Hematopoietic multipotent progenitor cell (in vitro differentiated cells): ENCODE data around the gene U2AF1. TPM values are rescaled to one million over a fixed set of nuclear protein-coding genes. Genes with fewer than 3 reads are reported as not detected.
"Not testable (repeated sequence)": the region's sequence is repeated elsewhere in the genome, so short reads cannot be mapped to it uniquely, and the experiment has no call there.

Experiments
- DNase-seq, 3 donors: peaks; one replicate each; pipeline ENCODE4 v3.0.0-alpha.2; 2011 to 2015; ENCODE audit warnings: low read depth in 2 of 3, low spot score in 2 of 3
- total RNA-seq: library from RNA; depleted of rRNA; stranded (reverse); fragments of >200 nt; gene quantifications from one replicate; pipeline ENCODE4 v1.2.3, GENCODE V29; 2012

U2AF1 gene
- total RNA-seq: 23.7 TPM

DNA sequence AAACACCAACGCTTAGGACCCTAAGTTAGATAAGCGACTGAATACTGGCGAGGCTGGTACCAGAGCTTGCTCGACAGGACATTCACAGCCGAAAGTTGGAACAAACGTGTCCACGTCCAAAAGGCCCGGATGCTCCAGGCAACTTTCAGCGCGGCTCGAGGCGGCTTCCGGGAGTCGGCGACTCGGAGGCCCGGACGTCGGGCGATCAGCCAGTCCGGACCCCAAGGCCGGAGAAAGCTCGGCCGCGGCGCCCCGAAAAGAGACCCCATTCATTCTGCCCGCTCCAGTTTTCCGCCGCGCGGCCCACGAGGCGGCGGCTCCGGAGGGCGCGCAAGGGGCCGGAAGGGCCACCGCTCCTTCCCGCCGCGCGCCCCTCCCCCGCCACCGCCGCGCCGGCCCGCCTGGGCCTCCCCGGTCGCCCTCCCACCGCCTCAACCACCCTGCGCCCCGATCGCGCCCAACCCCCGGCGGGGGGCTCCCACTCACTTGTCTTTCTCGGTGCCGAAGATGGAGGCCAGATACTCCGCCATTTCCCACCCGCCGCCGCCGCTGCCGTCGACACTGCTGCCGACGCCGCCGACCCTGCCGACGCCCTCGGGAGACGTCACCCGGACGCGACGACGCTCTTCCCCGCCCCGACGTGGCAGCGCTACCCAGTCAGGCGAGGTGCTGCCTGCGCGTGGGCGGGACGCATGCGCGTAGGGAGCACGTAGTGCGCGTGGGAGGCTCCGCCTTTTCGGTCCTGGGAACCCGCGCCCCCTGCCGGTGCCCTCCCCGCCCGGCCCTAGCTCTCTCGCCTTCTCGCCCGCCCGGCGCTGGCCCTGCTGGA lies at the start of gene U2AF1:
U2AF1 (minus strand) TSS at position 606 of the 829 bp plus-strand sequence; CDS start at position 530, 76 bp downstream.
- DNase-seq: peak in 1 of 3 donors; percentile 0

DNA sequence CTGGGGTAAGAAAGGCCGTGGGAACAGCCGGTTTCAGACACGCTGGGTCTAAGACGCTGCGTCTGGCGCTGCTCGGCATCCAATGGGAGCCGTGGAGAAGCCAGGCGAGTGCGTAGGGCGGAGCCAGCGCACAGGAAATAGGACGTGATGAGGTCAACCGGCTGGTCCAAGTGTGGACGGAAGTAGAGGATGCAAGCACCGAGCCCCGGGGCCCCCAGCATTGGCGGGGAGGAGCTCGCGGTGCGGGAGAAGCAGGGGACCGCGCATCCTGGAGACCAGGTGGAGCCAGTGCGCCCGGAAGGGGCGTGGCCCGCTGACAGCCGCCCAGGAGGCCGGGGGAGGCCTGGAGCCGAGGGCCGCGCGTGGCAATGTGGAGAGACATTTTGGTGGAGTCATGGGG lies 46.2 kb upstream of the U2AF1 start:
- DNase-seq: not testable (repeated sequence)

- not testable (repeated sequence) for DNase-seq
These were observed 42.0 kb upstream of the U2AF1 start for GRCh38 chr21:43149344-43149743.

DNA sequence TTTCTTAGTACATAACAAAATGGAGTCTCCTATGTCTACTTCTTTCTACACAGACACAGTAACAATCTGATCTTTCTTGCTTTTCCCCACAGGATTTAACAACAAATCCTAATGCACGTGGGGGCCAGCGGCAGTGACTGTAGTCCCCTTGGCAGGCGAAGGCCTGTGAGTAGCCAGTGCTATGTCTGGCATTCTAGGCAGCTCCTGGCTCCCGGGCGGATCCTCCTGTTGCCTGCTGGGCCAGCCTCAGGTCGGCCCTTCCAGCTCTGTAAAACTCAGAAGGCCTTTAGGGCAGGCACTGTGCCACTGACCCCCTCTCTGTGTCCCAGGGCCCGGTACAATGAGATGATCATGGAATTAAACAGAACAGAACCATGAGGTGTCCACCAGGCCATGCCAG lies 40.6 kb upstream of the U2AF1 start:
- not testable (repeated sequence) for DNase-seq

DNA sequence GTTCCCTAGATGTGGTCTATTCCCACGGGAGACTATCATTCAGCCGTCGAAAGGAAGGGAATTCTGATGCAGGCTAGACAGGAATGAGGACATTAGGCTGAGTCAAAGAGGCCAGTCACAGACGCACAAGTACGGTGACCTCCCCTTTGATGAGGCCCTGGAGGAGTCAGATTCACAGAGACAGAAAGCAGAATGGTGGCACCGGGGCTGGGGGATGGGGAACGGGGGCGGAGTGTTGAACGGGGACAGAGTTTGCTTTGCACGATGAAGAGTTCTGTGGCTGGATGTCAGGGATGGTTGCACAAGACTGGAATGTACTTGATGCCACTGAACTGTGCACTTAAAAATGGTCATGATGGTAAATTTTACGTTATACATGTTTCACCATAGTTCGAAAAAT lies 39.3 kb upstream of the U2AF1 start:
- DNase-seq: not testable (repeated sequence)

DNA sequence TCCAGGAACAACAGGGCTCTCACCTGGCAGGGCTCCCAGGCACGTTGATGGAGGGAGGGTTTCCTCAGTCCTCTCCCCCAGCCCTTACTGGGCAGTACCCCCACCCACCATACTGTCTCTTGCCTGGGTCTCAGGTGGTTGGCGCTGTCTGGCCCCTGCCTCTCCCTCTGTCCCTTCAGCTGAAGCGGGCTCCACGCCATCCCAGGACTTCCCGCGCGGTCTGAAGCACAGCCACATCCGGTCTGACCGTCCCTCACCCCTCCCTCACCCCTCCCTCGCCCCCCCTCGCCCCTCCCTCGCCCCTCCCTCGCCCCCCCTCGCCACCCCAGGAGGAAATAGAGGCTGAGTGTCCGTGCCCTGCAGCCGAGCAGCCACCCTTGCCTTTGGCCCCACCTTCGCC lies 34.0 kb upstream of the U2AF1 start:
- DNase-seq: not testable (repeated sequence)

DNA sequence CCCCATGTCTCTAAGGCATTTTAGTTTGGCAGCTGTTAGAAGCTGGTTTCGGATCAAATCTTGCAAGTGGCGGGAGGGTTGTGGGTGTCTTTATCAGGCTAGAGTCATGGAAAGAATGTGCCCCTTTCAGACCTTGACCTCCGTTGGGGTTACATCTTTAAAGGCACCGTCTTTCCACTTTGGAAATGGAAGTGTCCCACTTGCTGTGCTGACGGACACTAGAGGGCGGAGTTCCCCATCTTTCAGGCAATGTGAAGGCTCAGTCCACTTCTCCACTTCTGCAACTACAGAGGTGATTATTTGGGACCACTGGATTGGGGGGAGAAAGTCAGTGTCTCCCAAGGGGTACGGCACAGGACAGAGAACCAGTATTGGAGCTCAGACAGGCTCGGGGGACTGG lies 31.6 kb upstream of the U2AF1 start:
- DNase-seq: not testable (repeated sequence)

DNA sequence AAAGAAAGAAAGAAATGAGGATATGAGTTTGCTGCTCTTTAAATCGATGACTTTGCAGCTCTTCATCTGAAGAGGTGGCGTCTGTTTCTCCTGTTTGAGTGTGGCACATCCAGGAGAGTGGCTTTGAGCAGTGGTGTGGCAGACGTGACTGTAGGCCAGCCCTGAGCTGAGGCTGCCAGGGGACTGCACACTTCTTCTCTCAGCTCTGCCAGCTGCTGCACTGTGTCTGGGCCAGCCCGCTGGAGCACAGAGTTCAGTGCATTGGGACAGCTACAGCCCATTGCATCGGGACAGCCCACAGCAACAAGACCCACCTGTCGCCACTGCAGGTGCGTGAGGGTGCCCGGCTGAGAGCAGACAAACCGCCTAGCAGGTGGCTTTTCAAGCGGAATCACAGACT lies 27.1 kb upstream of the U2AF1 start:
- DNase-seq: not testable (repeated sequence)

- not testable (repeated sequence) for DNase-seq
These were observed 22.7 kb upstream of the U2AF1 start for GRCh38 chr21:43130094-43130493.

- not testable (repeated sequence) for DNase-seq
These were observed 8.6 kb upstream of the U2AF1 start for GRCh38 chr21:43115956-43116355.

DNA sequence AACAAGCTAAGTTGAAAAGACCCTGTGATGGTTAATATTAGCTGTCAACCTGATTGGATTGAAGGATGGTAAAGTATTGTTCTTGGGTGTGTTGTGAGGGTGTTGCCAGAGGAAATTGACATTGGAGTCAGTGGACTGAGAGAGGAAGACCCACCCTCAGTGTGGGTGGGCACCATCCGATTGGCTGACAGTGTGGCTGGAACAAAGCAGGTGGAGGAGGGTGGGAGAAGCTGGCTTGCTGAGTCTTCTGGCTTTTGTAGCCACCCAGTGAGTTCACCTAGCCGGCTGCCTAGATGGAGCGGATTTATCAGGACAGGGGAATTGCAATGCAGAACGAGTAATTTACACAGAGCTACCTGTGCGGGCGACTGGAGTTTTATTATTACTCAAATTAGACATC lies 7.1 kb upstream of the U2AF1 start:
- not testable (repeated sequence) for DNase-seq

- not testable (repeated sequence) for DNase-seq
These were observed 1.6 kb upstream of the U2AF1 start for GRCh38 chr21:43109006-43109405.

GRCh38 chr21:43108177-43108576 lies 807 bp upstream of the U2AF1 start:
- DNase-seq: not testable (repeated sequence)

GRCh38 chr21:43107794-43108137 lies 396 bp upstream of the U2AF1 start:
- not testable (repeated sequence) for DNase-seq

- not testable (repeated sequence) for DNase-seq
These were observed 2.7 kb downstream of the U2AF1 start for GRCh38 chr21:43104642-43105041.

GRCh38 chr21:43102281-43102680 lies 5.1 kb downstream of the U2AF1 start:
- not testable (repeated sequence) for DNase-seq

- DNase-seq: not testable (repeated sequence)
These were observed 5.7 kb downstream of the U2AF1 start for GRCh38 chr21:43101676-43102075.

DNA sequence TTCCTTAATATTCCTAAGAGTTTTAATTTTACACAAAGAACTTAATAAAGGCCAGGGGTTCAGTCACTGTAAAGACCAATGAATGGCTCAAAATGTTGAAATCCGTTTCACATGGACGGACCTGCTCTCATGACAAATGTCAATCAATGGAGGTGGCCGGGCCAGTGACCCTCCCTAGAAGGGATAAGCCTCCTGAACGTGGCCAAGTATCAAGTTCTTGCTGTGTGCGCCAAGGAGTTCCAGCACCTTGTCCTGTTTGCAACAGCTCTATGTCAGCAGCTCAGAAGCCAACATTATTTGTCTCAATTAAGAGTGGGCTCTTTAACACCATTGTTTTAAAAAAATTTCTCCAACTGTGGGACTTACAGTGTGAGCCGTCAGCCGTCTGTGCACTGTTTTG lies 6.4 kb downstream of the U2AF1 start:
- not testable (repeated sequence) for DNase-seq

DNA sequence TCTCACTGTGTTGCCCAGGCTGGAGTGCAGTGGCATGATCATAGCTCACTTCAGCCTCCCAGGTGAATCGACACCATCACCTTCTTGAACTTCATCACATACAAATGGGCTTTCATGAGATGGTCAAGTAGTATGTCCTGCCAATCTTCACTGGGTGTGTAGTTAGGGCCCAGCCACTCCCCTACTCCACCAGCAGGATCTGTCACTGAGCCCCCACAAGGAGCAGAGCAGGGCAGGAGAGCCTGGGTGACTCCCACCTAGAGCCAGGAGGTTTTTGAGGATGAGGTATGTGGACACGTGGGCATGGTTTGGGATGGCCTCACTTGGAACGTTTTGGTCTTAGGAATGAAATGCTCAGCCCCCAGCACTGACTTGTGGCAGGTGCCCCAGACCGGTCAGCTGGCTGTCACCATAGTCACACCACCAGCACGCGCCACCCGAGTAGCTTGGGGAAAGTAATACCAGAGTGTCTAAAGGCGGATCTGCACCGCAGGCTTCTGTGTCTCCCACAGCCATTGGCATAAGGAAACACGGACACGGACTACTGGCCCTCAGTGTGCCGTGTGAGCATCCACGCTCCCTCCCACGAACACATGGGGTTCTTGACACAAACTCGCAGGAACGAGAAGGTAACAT lies 15.3 kb downstream of the U2AF1 start:
- DNase-seq: not testable (repeated sequence)

GRCh38 chr21:43090947-43091346 lies 16.4 kb downstream of the U2AF1 start:
- DNase-seq: not testable (repeated sequence)

GRCh38 chr21:43089463-43089862 lies 17.9 kb downstream of the U2AF1 start:
- not testable (repeated sequence) for DNase-seq
